Fibroblast of skin of left biceps (primary cell): ENCODE measurements around the gene KNTC1.
"Not testable (repeated sequence)": the region's sequence is repeated elsewhere in the genome, so short reads cannot be mapped to it uniquely, and the experiment has no call there.

Experiments
- DNase-seq, 2 experiments: peaks; one replicate each; pipeline ENCODE4 v3.0.0-alpha.2; 2013; ENCODE audit warnings: low read depth in 2 of 2

Gene KNTC1

GRCh38 chr12:122558745-122559641 is 31.9 kb downstream of the KNTC1 start:
- no peak for DNase-seq

GRCh38 chr12:122560138-122560537 is 33.1 kb downstream of the KNTC1 start:
- DNase-seq: no peak

GRCh38 chr12:122563361-122563760 is 36.3 kb downstream of the KNTC1 start:
- no peak for DNase-seq

GRCh38 chr12:122566816-122567215 is 39.8 kb downstream of the KNTC1 start:
- DNase-seq: not testable (repeated sequence)

- no peak for DNase-seq
Observed at GRCh38 chr12:122569288-122569687, 42.2 kb downstream of the KNTC1 start.

GRCh38 chr12:122570006-122570405 is 43.0 kb downstream of the KNTC1 start:
- DNase-seq: not testable (repeated sequence)

- DNase-seq: no peak
Observed at GRCh38 chr12:122571821-122572220, 44.8 kb downstream of the KNTC1 start.

GRCh38 chr12:122583294-122583693 is 56.2 kb downstream of the KNTC1 start:
- not testable (repeated sequence) for DNase-seq

GRCh38 chr12:122584177-122584863 is 57.3 kb downstream of the KNTC1 start:
- no peak for DNase-seq

- DNase-seq: no peak
Observed at GRCh38 chr12:122590990-122591389, 63.9 kb downstream of the KNTC1 start.

GRCh38 chr12:122591966-122592365 is 64.9 kb downstream of the KNTC1 start:
- DNase-seq: not testable (repeated sequence)

- DNase-seq: not testable (repeated sequence)
Observed at GRCh38 chr12:122592543-122592942, 65.5 kb downstream of the KNTC1 start.

GRCh38 chr12:122593910-122594309 is 66.9 kb downstream of the KNTC1 start:
- DNase-seq: no peak

GRCh38 chr12:122596838-122597237 is 69.8 kb downstream of the KNTC1 start:
- DNase-seq: no peak

- DNase-seq: no peak
Observed at GRCh38 chr12:122602456-122602855, 75.4 kb downstream of the KNTC1 start.

- no peak for DNase-seq
Observed at GRCh38 chr12:122604993-122605392, 77.9 kb downstream of the KNTC1 start.

- DNase-seq: no peak
Observed at GRCh38 chr12:122609732-122610131, 82.7 kb downstream of the KNTC1 start.

GRCh38 chr12:122610207-122610606 is 83.2 kb downstream of the KNTC1 start:
- no peak for DNase-seq

GRCh38 chr12:122610911-122611310 is 83.9 kb downstream of the KNTC1 start:
- no peak for DNase-seq

- no peak for DNase-seq
Observed at GRCh38 chr12:122614839-122615238, 87.8 kb downstream of the KNTC1 start.

- DNase-seq: no peak
Observed at GRCh38 chr12:122615780-122616179, 88.7 kb downstream of the KNTC1 start.

- DNase-seq: no peak
Observed at GRCh38 chr12:122635471-122635870, 108.4 kb downstream of the KNTC1 start.
